SK-N-SH (cell line): ENCODE measurements around the gene RALA. TPM values are rescaled to one million over a fixed set of nuclear protein-coding genes. Genes with fewer than 3 reads are reported as not detected.
A peak's percentile ranks its signal among the peaks of the same experiment; 100 is the strongest.

Experiments
- CTCF ChIA-PET: fragments of 300-600, 350-600 bp; formaldehyde crosslinking; extraction: SDS; loops from one replicate; lab custom pipeline; 2021; lab: Yijun Ruan, JAX
- POLR2A ChIA-PET: fragments of 350-600 bp; sonication (Branson Sonifier 250); formaldehyde crosslinking; extraction: SDS; loops from one replicate; lab custom pipeline; 2020; ENCODE audit warnings: antibody characterized with exemption, inconsistent platforms; lab: Yijun Ruan, JAX
- DNase-seq: peaks from one replicate; pipeline ENCODE4 v3.0.0; 2012
- H2AFZ ChIP-seq: fragments of 200-600 bp; sonication (generic); 2 replicates; pipeline ENCODE4 v1.8.1; 2016; ENCODE audit warnings: antibody characterized with exemption, mild to moderate bottlenecking, low read depth
- H3F3A ChIP-seq: fragments of 200-600 bp; sonication (generic); replicated peaks from 2 replicates; pipeline ENCODE3; 2016; ENCODE audit warnings: antibody characterized with exemption, mild to moderate bottlenecking; ENCODE audit not compliant: insufficient read depth
- H3K27ac ChIP-seq, 2 experiments: fragments of 200-500 bp in 1 of 2; fragments of 200-600 bp in 1 of 2; sonication (Bioruptor generic) in 1 of 2; sonication (generic), shearing (Covaris generic) in 1 of 2; 2 replicates each; pipeline versions ENCODE4 v1.5.1 to v1.6.1; 2014 to 2016; ENCODE audit warnings: low read depth in 2 of 2, inconsistent platforms in 1 of 2, low read length in 1 of 2, mild to moderate bottlenecking in 1 of 2, mixed read lengths in 1 of 2
- H3K27me3 ChIP-seq: fragments of 200-600 bp; sonication (generic), shearing (Covaris generic); 2 replicates; pipeline ENCODE4 v1.6.1; 2016; ENCODE audit warnings: mixed run types; ENCODE audit not compliant: insufficient read depth
- H3K36me3 ChIP-seq, 2 experiments: fragments of 200-500 bp in 1 of 2; fragments of 200-600 bp in 1 of 2; sonication (Bioruptor generic) in 1 of 2; sonication (generic) in 1 of 2; replicated peaks in 1 of 2; 2 replicates each; pipeline versions ENCODE3 to v1.5.1; 2014 to 2016; ENCODE audit warnings: low read length in 1 of 2, mild to moderate bottlenecking in 1 of 2; ENCODE audit not compliant: insufficient read depth in 2 of 2, control insufficient read depth in 1 of 2
- H3K4me1 ChIP-seq, 2 experiments: fragments of 200-500 bp in 1 of 2; fragments of 200-600 bp in 1 of 2; sonication (Bioruptor generic) in 1 of 2; sonication (generic), shearing (Covaris generic) in 1 of 2; 2 replicates each; pipeline versions ENCODE4 v1.5.1 to v1.6.1; 2014 to 2016; ENCODE audit warnings: low read depth in 1 of 2, low read length in 1 of 2, mixed run types in 1 of 2; ENCODE audit not compliant: insufficient read depth in 2 of 2, control insufficient read depth in 1 of 2
- H3K4me2 ChIP-seq: fragments of 200-600 bp; sonication (generic), shearing (Covaris generic); 2 replicates; pipeline ENCODE4 v1.6.1; 2017; ENCODE audit warnings: mixed run types
- H3K4me3 ChIP-seq, 2 experiments: fragments of 200-500 bp in 1 of 2; fragments of 200-600 bp in 1 of 2; sonication (Bioruptor generic) in 1 of 2; sonication (generic), shearing (Covaris generic) in 1 of 2; 2 replicates each; pipeline versions ENCODE4 v1.5.1 to v1.8.1; 2014 to 2016; ENCODE audit warnings: low read depth in 2 of 2, inconsistent platforms in 1 of 2, low read length in 1 of 2, mild to moderate bottlenecking in 1 of 2, mixed read lengths in 1 of 2, moderate library complexity in 1 of 2
- H3K79me2 ChIP-seq: fragments of 200-600 bp; sonication (generic); 2 replicates; pipeline ENCODE4 v1.8.1; 2017; ENCODE audit warnings: mild to moderate bottlenecking; ENCODE audit not compliant: insufficient read depth
- H3K9ac ChIP-seq: fragments of 200-600 bp; sonication (generic); 2 replicates; pipeline ENCODE4 v1.6.1; 2017; ENCODE audit warnings: mixed run types
- H3K9me2 ChIP-seq: fragments of 200-600 bp; sonication (generic); 2 replicates; pipeline ENCODE4 v1.6.1; 2017; ENCODE audit warnings: mixed run types
- H3K9me3 ChIP-seq: fragments of 200-600 bp; sonication (generic); 2 replicates; pipeline ENCODE4 v1.6.1; 2017; ENCODE audit warnings: mixed run types, mild to moderate bottlenecking, moderate library complexity
- H4K20me1 ChIP-seq: fragments of 200-600 bp; sonication (generic); 2 replicates; pipeline ENCODE4 v1.6.1; 2017; ENCODE audit warnings: mild to moderate bottlenecking, mixed run types; ENCODE audit not compliant: insufficient read depth
- CHD2 ChIP-seq: fragments of 150-350 bp; IDR thresholded peaks from 2 replicates; pipeline ENCODE4 v1.6.1; 2018; ENCODE audit warnings: low read length; ENCODE audit not compliant: partially characterized antibody
- ELF1 ChIP-seq: IDR thresholded peaks from 2 replicates; pipeline ENCODE4 v1.4.0; 2012
- EP300 ChIP-seq, 2 experiments: IDR thresholded peaks; 2 replicates each; pipeline versions ENCODE4 v1.4.0 to v1.6.1; 2012; ENCODE audit warnings: borderline replicate concordance in 1 of 2, low read depth in 1 of 2, low read length in 1 of 2
- FOSL2 ChIP-seq: IDR thresholded peaks from 2 replicates; pipeline ENCODE4 v1.4.0; 2012; ENCODE audit warnings: low read depth, mild to moderate bottlenecking, moderate library complexity, borderline replicate concordance
- FOXM1 ChIP-seq: IDR thresholded peaks from 2 replicates; pipeline ENCODE4 v1.4.0; 2012; ENCODE audit warnings: low read depth, mild to moderate bottlenecking
- GATA2 ChIP-seq: sonication (generic); formaldehyde crosslinking; IDR thresholded peaks from 2 replicates; pipeline ENCODE4 v1.5.0; 2020; ENCODE audit warnings: mild to moderate bottlenecking, missing genetic modification reagents
- JUND ChIP-seq: IDR thresholded peaks from 2 replicates; pipeline ENCODE4 v1.4.0; 2012
- NFIC ChIP-seq: IDR thresholded peaks from 2 replicates; pipeline ENCODE4 v1.4.0; 2012; ENCODE audit warnings: borderline replicate concordance
- NRF1 ChIP-seq: IDR thresholded peaks from 2 replicates; pipeline ENCODE4 v1.6.1; 2012; ENCODE audit warnings: low read depth, mild to moderate bottlenecking, low read length
- PBX3 ChIP-seq: IDR thresholded peaks from 2 replicates; pipeline ENCODE4; 2012
- RXRA ChIP-seq: IDR thresholded peaks from 2 replicates; pipeline ENCODE4 v1.4.0; 2012; ENCODE audit warnings: low read depth, mild to moderate bottlenecking, borderline replicate concordance
- SMC3 ChIP-seq: IDR thresholded peaks from 2 replicates; pipeline ENCODE4 v1.6.1; 2012; ENCODE audit warnings: low read depth, low read length, improper control_type of control experiment
- TAF1 ChIP-seq: IDR thresholded peaks from 2 replicates; pipeline ENCODE4 v1.6.1; 2012; ENCODE audit warnings: low read depth, mild to moderate bottlenecking, low read length, moderate library complexity, borderline replicate concordance
- TCF12 ChIP-seq: IDR thresholded peaks from 2 replicates; pipeline ENCODE4 v1.4.0; 2012
- WGBS: methylation state at CpG from one replicate; pipeline ENCODE4 v1.1.6; 2017; ENCODE audit warnings: low lambda C conversion rate; 5-methylcytosine and 5-hydroxymethylcytosine counted together
- polyA plus RNA-seq, 3 experiments: library from polyadenylated mRNA; depleted of rRNA; stranded (reverse); fragments of >200 nt; gene quantifications; 2 replicates each; pipeline ENCODE4 v1.2.3, GENCODE V29; 2012
- TF ChIP-seq, protein P1 (sequence below): fragments of 150-350 bp; IDR thresholded peaks from 2 replicates; pipeline ENCODE4 v1.6.1; 2016; ENCODE audit warnings: mild to moderate bottlenecking, low read depth, low read length
- TF ChIP-seq, protein P2 (sequence below): fragments of 200-600 bp; sonication (generic); IDR thresholded peaks from 2 replicates; pipeline ENCODE4 v1.6.1; 2017; ENCODE audit warnings: antibody characterized with exemption, mild to moderate bottlenecking, moderate library complexity
- TF ChIP-seq, protein P3 (sequence below): IDR thresholded peaks from 2 replicates; pipeline ENCODE4 v1.4.0; 2012; ENCODE audit warnings: low read depth, borderline replicate concordance
- TF ChIP-seq, protein P4 (sequence below): fragments of 150-350 bp; IDR thresholded peaks from 2 replicates; pipeline ENCODE4 v1.6.1; 2017; ENCODE audit warnings: antibody characterized with exemption, low read length, low read depth, borderline replicate concordance
- TF ChIP-seq, protein P5 (sequence below): IDR thresholded peaks from 2 replicates; pipeline ENCODE4 v1.4.0; 2012; ENCODE audit warnings: low read depth

The RALA gene
- polyA plus RNA-seq, 1 of the 3 experiments (the other 2 are of a cell fraction), result 29.0 TPM

- DNase-seq, result no peak
- TF ChIP-seq, protein P1, sequence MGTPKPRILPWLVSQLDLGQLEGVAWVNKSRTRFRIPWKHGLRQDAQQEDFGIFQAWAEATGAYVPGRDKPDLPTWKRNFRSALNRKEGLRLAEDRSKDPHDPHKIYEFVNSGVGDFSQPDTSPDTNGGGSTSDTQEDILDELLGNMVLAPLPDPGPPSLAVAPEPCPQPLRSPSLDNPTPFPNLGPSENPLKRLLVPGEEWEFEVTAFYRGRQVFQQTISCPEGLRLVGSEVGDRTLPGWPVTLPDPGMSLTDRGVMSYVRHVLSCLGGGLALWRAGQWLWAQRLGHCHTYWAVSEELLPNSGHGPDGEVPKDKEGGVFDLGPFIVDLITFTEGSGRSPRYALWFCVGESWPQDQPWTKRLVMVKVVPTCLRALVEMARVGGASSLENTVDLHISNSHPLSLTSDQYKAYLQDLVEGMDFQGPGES, result no peak
- TF ChIP-seq TCF12 (peak; percentile 43), NRF1 (no peak), PBX3 (peak; percentile 42; the same call in 1 of the 2 replicates), JUND (peak; percentile 15; the same call in 1 of the 2 replicates), SMC3 (0 out of 2 replicates have a peak, but pooled peaks have one; percentile 6)
- WGBS, result 23% methylated on average over 3 of the region's 3 CpGs
- Histone ChIP-seq H3K9ac (no peak overlapping the region), H3K9me2 (no peaks in the 10 kb centered on the region), H3K79me2 (peaks cover 2% of the 10 kb centered on the region; the same call in 1 of the 2 replicates), H3K27me3 (no peaks in the 10 kb centered on the region), H3K9me3 (no peaks in the 10 kb centered on the region), H3F3A (peaks cover 17% of the 10 kb centered on the region), H3K4me2 (no peak overlapping the region; the same call in 1 of the 2 replicates), H3K4me1 (peaks cover 0 to 5% of the 10 kb centered on the region in 2 experiments; a peak in 1 of 4 replicates), H4K20me1 (no peaks in the 10 kb centered on the region), H3K36me3 (peaks cover 30 to 34% of the 10 kb centered on the region in 2 experiments), H3K27ac (peak overlapping the region in 1 of 2 experiments; percentile 12; a peak in 1 of 4 replicates), H3K4me3 (no peak overlapping the region), H2AFZ (no peak overlapping the region)
- CTCF ChIA-PET, result interaction anchor here (0.6 to 3.2 kb wide), 7 partner anchors 12 to 129 kb away, joined by 3 to 13 read pairs (median 4); partner anchors contain the start of gene RALA
- POLR2A ChIA-PET, result interaction anchor here (1.4 kb wide), 1 partner anchor 26 kb away, joined by 3 read pairs; no protein-coding TSS in a partner anchor
Observed at GRCh38 chr7:39709768-39710311, 86.5 kb downstream of the RALA start.

DNA sequence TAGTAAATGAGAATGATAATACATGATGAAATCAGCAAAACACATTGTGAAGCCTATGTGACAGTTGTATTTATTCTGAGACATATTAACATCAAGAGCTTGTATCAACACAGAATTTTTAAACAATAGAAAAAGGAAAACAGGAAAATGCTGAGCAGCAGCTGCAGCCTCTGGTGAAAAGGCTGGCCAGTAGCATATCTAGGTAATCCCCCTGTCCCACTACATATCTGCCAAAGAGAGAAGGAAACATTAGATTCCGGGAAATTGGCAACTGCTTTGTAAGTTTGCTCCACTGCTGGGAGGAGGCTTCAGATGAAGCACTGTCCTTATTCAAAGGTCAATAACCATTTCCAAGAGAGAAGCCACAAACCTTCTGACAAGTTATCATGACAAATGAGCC is 89.4 kb downstream of the RALA start:
- POLR2A ChIA-PET, result no interaction called here
- no peaks in the 10 kb centered on the region for H3K79me2 ChIP-seq
- H3K27me3 ChIP-seq, result no peaks in the 10 kb centered on the region
- no peak overlapping the region for H3K27ac ChIP-seq
- 65% methylated on average over 1 of the region's 1 CpG for WGBS
- H3K9me2 ChIP-seq, result no peaks in the 10 kb centered on the region
- no peak overlapping the region for H3K9ac ChIP-seq
- H3K4me2 ChIP-seq, result no peak overlapping the region
- H3F3A ChIP-seq, result peaks cover 3% of the 10 kb centered on the region
- CTCF ChIA-PET, result interaction anchor here (1.2 kb wide), 1 partner anchor 132 kb away, joined by 3 read pairs; no protein-coding TSS in a partner anchor
- H4K20me1 ChIP-seq, result no peaks in the 10 kb centered on the region
- DNase-seq, result no peak
- H2AFZ ChIP-seq, result no peak overlapping the region
- peaks cover 5 to 7% of the 10 kb centered on the region in 2 experiments for H3K36me3 ChIP-seq
- peaks cover 0 to 5% of the 10 kb centered on the region in 2 experiments; a peak in 1 of 4 replicates for H3K4me1 ChIP-seq
- no peaks in the 10 kb centered on the region for H3K9me3 ChIP-seq
- no peak overlapping the region for H3K4me3 ChIP-seq
- TF ChIP-seq JUND (no peak), FOXM1 (no peak), SMC3 (no peak), NFIC (no peak), TAF1 (no peak), FOSL2 (no peak), GATA2 (no peak), RXRA (no peak), ELF1 (no peak), EP300 (IDR thresholded peaks at IDR 0.05; ENCODE audit: borderline replicate concordance in 1 of 2, low read depth in 1 of 2, low read length in 1 of 2) (no peak), NRF1 (no peak), CHD2 (no peak)
- TF ChIP-seq, protein P2, sequence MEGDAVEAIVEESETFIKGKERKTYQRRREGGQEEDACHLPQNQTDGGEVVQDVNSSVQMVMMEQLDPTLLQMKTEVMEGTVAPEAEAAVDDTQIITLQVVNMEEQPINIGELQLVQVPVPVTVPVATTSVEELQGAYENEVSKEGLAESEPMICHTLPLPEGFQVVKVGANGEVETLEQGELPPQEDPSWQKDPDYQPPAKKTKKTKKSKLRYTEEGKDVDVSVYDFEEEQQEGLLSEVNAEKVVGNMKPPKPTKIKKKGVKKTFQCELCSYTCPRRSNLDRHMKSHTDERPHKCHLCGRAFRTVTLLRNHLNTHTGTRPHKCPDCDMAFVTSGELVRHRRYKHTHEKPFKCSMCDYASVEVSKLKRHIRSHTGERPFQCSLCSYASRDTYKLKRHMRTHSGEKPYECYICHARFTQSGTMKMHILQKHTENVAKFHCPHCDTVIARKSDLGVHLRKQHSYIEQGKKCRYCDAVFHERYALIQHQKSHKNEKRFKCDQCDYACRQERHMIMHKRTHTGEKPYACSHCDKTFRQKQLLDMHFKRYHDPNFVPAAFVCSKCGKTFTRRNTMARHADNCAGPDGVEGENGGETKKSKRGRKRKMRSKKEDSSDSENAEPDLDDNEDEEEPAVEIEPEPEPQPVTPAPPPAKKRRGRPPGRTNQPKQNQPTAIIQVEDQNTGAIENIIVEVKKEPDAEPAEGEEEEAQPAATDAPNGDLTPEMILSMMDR, result no peak
- TF ChIP-seq, protein P3, sequence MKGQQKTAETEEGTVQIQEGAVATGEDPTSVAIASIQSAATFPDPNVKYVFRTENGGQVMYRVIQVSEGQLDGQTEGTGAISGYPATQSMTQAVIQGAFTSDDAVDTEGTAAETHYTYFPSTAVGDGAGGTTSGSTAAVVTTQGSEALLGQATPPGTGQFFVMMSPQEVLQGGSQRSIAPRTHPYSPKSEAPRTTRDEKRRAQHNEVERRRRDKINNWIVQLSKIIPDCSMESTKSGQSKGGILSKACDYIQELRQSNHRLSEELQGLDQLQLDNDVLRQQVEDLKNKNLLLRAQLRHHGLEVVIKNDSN, result no peak
- TF ChIP-seq, protein P4, sequence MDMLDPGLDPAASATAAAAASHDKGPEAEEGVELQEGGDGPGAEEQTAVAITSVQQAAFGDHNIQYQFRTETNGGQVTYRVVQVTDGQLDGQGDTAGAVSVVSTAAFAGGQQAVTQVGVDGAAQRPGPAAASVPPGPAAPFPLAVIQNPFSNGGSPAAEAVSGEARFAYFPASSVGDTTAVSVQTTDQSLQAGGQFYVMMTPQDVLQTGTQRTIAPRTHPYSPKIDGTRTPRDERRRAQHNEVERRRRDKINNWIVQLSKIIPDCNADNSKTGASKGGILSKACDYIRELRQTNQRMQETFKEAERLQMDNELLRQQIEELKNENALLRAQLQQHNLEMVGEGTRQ, result no peak
- TF ChIP-seq, protein P5, sequence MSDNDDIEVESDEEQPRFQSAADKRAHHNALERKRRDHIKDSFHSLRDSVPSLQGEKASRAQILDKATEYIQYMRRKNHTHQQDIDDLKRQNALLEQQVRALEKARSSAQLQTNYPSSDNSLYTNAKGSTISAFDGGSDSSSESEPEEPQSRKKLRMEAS, result no peak
